Body of pancreas (tissue), 4 donors: ENCODE measurements around the gene RDX.
"Not testable (repeated sequence)": the region's sequence is repeated elsewhere in the genome, so short reads cannot be mapped to it uniquely, and the experiment has no call there.

Experiments
- POLR2A ChIP-seq, 3 donors: fragments of 450-650 bp; IDR thresholded peaks; one replicate each; pipeline ENCODE4 v1.6.1; 2016; ENCODE audit warnings: antibody characterized with exemption in 3 of 3, mild to moderate bottlenecking in 2 of 3
- TF ChIP-seq, protein P1 (sequence below), 7 experiments: fragments of 450-650 bp in 4 of 7; fragments of 200-600 bp in 3 of 7; sonication (generic) in 3 of 7; IDR thresholded peaks; one replicate each; pipeline ENCODE4 v1.5.1; 2016 to 2019; ENCODE audit warnings: antibody characterized with exemption in 7 of 7

DNA sequence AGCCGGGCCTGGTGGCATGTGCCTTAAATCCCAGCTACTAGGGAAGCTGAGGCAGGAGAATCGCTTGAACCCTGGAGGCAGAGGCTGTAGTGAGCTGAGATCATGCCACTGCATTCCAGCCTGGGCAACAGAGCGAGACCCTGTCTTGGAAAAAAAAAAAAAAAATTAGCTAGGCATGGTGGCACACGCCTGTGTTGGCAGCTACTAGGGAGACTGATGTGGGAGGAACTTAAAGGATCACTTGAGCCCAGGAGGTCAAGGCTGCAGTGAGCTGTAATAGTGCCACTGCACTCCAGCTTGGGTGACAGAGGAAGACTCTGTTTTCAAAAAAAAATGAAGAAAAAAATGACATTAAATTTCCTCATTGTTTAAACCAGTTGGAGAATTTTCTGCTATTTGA lies 4.3 kb downstream of the RDX start:
- TF ChIP-seq, protein P1, sequence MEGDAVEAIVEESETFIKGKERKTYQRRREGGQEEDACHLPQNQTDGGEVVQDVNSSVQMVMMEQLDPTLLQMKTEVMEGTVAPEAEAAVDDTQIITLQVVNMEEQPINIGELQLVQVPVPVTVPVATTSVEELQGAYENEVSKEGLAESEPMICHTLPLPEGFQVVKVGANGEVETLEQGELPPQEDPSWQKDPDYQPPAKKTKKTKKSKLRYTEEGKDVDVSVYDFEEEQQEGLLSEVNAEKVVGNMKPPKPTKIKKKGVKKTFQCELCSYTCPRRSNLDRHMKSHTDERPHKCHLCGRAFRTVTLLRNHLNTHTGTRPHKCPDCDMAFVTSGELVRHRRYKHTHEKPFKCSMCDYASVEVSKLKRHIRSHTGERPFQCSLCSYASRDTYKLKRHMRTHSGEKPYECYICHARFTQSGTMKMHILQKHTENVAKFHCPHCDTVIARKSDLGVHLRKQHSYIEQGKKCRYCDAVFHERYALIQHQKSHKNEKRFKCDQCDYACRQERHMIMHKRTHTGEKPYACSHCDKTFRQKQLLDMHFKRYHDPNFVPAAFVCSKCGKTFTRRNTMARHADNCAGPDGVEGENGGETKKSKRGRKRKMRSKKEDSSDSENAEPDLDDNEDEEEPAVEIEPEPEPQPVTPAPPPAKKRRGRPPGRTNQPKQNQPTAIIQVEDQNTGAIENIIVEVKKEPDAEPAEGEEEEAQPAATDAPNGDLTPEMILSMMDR (IDR thresholded peaks at IDR 0.05) = not testable (repeated sequence)
- TF ChIP-seq POLR2A (IDR thresholded peaks at IDR 0.05) = not testable (repeated sequence)
